HEK293 (cell line): ENCODE results near the gene TBX1.

Experiments
- BCL11A ChIP-seq: fragments of 450-650 bp; formaldehyde crosslinking; IDR thresholded peaks from 2 replicates; pipeline ENCODE4 v1.5.1; 2016; ENCODE audit warnings: low read depth, missing biosample characterization, missing genetic modification characterization
- IKZF3 ChIP-seq: fragments of 450-650 bp; IDR thresholded peaks from 2 replicates; pipeline ENCODE4 v1.5.0; 2018; ENCODE audit warnings: missing biosample characterization, mild to moderate bottlenecking, missing genetic modification characterization, moderate library complexity
- KLF8 ChIP-seq: fragments of 450-650 bp; formaldehyde crosslinking; IDR thresholded peaks from 2 replicates; pipeline ENCODE4 v1.5.1; 2016; ENCODE audit warnings: missing biosample characterization, missing genetic modification characterization
- KLF9 ChIP-seq: fragments of 450-650 bp; formaldehyde crosslinking; IDR thresholded peaks from 2 replicates; pipeline ENCODE4 v1.5.1; 2016; ENCODE audit warnings: missing biosample characterization, missing genetic modification characterization, low read depth
- RBAK ChIP-seq: fragments of 450-650 bp; formaldehyde crosslinking; IDR thresholded peaks from 2 replicates; pipeline ENCODE4 v1.5.1; 2016; ENCODE audit warnings: missing biosample characterization, missing genetic modification characterization
- SCRT2 ChIP-seq: fragments of 450-650 bp; formaldehyde crosslinking; IDR thresholded peaks from 2 replicates; pipeline ENCODE4 v1.5.1; 2016; ENCODE audit warnings: missing biosample characterization, missing genetic modification characterization
- SETDB1 ChIP-seq: IDR thresholded peaks from one replicate; pipeline ENCODE4 v1.6.1; 2017; ENCODE audit warnings: mild to moderate bottlenecking, low read length, moderate library complexity, mixed read lengths; ENCODE audit not compliant: insufficient read length
- YY2 ChIP-seq: fragments of 450-650 bp; formaldehyde crosslinking; IDR thresholded peaks from 2 replicates; pipeline ENCODE4 v1.5.1; 2016; ENCODE audit warnings: missing biosample characterization, missing genetic modification characterization
- ZBTB20 ChIP-seq: fragments of 450-650 bp; formaldehyde crosslinking; IDR thresholded peaks from 2 replicates; pipeline ENCODE4 v1.5.1; 2016; ENCODE audit warnings: missing biosample characterization, missing genetic modification characterization
- ZBTB48 ChIP-seq: fragments of 450-650 bp; formaldehyde crosslinking; IDR thresholded peaks from 2 replicates; pipeline ENCODE4 v1.5.1; 2016; ENCODE audit warnings: missing biosample characterization, missing genetic modification characterization
- ZBTB8A ChIP-seq: fragments of 450-650 bp; formaldehyde crosslinking; IDR thresholded peaks from 2 replicates; pipeline ENCODE4 v1.5.1; 2016; ENCODE audit warnings: missing biosample characterization, missing genetic modification characterization
- ZFP3 ChIP-seq: fragments of 450-650 bp; formaldehyde crosslinking; IDR thresholded peaks from 2 replicates; pipeline ENCODE4 v1.5.1; 2016; ENCODE audit warnings: low read depth, missing biosample characterization, missing genetic modification characterization
- ZNF132 ChIP-seq: fragments of 450-650 bp; formaldehyde crosslinking; IDR thresholded peaks from 2 replicates; pipeline ENCODE4 v1.5.1; 2017; ENCODE audit warnings: missing biosample characterization, missing genetic modification characterization, borderline replicate concordance
- ZNF184 ChIP-seq: fragments of 450-650 bp; IDR thresholded peaks from 2 replicates; pipeline ENCODE4 v1.5.1; 2018; ENCODE audit warnings: missing biosample characterization, mild to moderate bottlenecking, missing genetic modification characterization
- ZNF214 ChIP-seq: fragments of 450-650 bp; formaldehyde crosslinking; IDR thresholded peaks from 2 replicates; pipeline ENCODE4 v1.5.1; 2017; ENCODE audit warnings: missing biosample characterization, mild to moderate bottlenecking, missing genetic modification characterization, borderline replicate concordance
- ZNF221 ChIP-seq: fragments of 450-650 bp; formaldehyde crosslinking; IDR thresholded peaks from 2 replicates; pipeline ENCODE4 v1.5.1; 2017; ENCODE audit warnings: missing biosample characterization, missing genetic modification characterization, borderline replicate concordance
- ZNF23 ChIP-seq: fragments of 450-650 bp; formaldehyde crosslinking; IDR thresholded peaks from 2 replicates; pipeline ENCODE4 v1.5.1; 2016; ENCODE audit warnings: missing biosample characterization, missing genetic modification characterization, borderline replicate concordance
- ZNF292 ChIP-seq: fragments of 450-650 bp; formaldehyde crosslinking; IDR thresholded peaks from 2 replicates; pipeline ENCODE4 v1.5.1; 2016; ENCODE audit warnings: low read depth, missing biosample characterization, missing genetic modification characterization, borderline replicate concordance
- ZNF423 ChIP-seq: fragments of 450-650 bp; formaldehyde crosslinking; IDR thresholded peaks from 2 replicates; pipeline ENCODE4 v1.5.1; 2016; ENCODE audit warnings: missing biosample characterization, missing genetic modification characterization
- ZNF558 ChIP-seq: fragments of 450-650 bp; formaldehyde crosslinking; IDR thresholded peaks from 2 replicates; pipeline ENCODE4 v1.5.1; 2016; ENCODE audit warnings: missing biosample characterization, missing genetic modification characterization
- ZNF560 ChIP-seq: fragments of 450-650 bp; formaldehyde crosslinking; IDR thresholded peaks from 2 replicates; pipeline ENCODE4 v1.5.1; 2017; ENCODE audit warnings: missing biosample characterization, missing genetic modification characterization, borderline replicate concordance
- ZNF664 ChIP-seq: fragments of 450-650 bp; formaldehyde crosslinking; IDR thresholded peaks from 2 replicates; pipeline ENCODE4 v1.5.1; 2016; ENCODE audit warnings: missing biosample characterization, missing genetic modification characterization
- ZNF777 ChIP-seq: fragments of 450-650 bp; formaldehyde crosslinking; IDR thresholded peaks from 2 replicates; pipeline ENCODE4 v1.5.1; 2017; ENCODE audit warnings: missing biosample characterization, missing genetic modification characterization, borderline replicate concordance
- ZSCAN16 ChIP-seq: fragments of 450-650 bp; formaldehyde crosslinking; IDR thresholded peaks from 2 replicates; pipeline ENCODE4 v1.5.1; 2016; ENCODE audit warnings: missing biosample characterization, missing genetic modification characterization
- ZXDB ChIP-seq: fragments of 450-650 bp; formaldehyde crosslinking; IDR thresholded peaks from 2 replicates; pipeline ENCODE4 v1.5.1; 2016; ENCODE audit warnings: missing biosample characterization, missing genetic modification characterization
- TF ChIP-seq, protein P1 (sequence below): fragments of 450-650 bp; formaldehyde crosslinking; IDR thresholded peaks from 2 replicates; pipeline ENCODE4 v1.5.1; 2016; ENCODE audit warnings: missing biosample characterization, missing genetic modification characterization, low read depth
- TF ChIP-seq, protein P2 (sequence below): fragments of 450-650 bp; formaldehyde crosslinking; IDR thresholded peaks from 2 replicates; pipeline ENCODE4 v1.5.1; 2017; ENCODE audit warnings: missing biosample characterization, missing genetic modification characterization
- TF ChIP-seq, protein P3 (sequence below): fragments of 450-650 bp; formaldehyde crosslinking; conservative IDR thresholded peaks from 2 replicates; pipeline ENCODE4 v1.5.1; 2016; ENCODE audit warnings: low read depth, missing biosample characterization, missing genetic modification characterization
- TF ChIP-seq, protein P4 (sequence below): fragments of 450-650 bp; formaldehyde crosslinking; IDR thresholded peaks from 2 replicates; pipeline ENCODE4 v1.5.1; 2017; ENCODE audit warnings: missing biosample characterization, missing genetic modification characterization

The TBX1 gene

DNA sequence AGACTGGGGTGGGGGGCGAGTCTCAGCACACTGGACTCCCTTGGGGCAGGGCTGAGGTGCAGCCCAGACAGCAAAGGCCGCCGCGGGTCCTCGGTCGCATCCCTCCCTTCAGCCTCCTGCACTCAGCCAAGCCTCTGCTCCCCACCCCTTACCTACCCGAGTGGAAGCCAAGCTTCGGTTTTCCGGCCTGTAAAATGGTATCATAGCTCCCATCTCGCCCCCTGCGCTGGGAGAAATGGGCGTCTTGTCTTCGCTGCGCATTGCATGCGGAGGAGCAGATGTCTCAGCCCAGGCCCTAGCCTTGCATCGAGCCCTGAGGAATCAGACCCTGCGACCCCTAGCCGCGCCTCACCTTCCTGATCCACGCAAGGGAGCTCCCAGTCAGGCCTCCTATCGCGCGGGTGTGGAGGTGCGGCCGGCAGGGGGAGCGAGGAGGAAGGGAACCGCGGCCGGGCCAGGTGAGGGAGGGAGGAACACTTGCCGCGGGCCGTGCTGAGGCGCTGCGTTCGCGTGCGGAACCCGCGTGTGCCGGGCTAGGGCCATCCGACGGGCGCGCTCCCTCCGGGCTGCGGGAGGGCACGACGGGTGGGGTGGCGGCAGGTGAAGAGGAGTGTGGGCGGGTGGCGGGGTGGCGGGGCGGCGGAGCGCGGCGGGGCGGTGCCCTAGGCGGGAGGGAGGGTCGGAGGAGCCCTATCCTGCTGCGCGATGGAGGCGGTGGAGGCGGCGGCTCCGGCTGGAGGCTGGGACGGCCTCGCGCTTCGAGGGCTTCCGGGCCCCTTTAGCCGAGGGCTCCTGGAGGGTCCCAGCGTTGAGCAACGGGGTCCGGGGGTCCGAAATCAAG, 4.1 kb upstream of the TBX1 start (continued):
- TF ChIP-seq ZNF221 (tag by site-specific recombination), result no peak
- TF ChIP-seq ZNF558 (tag by site-specific recombination), result no peak
- TF ChIP-seq RBAK, result no peak
- TF ChIP-seq ZNF292 (tag by site-specific recombination), result no peak
- no peak for TF ChIP-seq ZNF423 (tag by site-specific recombination)
- no peak for TF ChIP-seq ZNF23 (tag by site-specific recombination)
- no peak for TF ChIP-seq ZNF664 (tag by site-specific recombination)
- TF ChIP-seq KLF8 (tag by site-specific recombination), result no peak
- no peak for TF ChIP-seq ZNF132 (tag by site-specific recombination)
- TF ChIP-seq ZNF560 (tag by site-specific recombination), result no peak
- TF ChIP-seq IKZF3 (tag by site-specific recombination), result no peak
- TF ChIP-seq, protein P1, sequence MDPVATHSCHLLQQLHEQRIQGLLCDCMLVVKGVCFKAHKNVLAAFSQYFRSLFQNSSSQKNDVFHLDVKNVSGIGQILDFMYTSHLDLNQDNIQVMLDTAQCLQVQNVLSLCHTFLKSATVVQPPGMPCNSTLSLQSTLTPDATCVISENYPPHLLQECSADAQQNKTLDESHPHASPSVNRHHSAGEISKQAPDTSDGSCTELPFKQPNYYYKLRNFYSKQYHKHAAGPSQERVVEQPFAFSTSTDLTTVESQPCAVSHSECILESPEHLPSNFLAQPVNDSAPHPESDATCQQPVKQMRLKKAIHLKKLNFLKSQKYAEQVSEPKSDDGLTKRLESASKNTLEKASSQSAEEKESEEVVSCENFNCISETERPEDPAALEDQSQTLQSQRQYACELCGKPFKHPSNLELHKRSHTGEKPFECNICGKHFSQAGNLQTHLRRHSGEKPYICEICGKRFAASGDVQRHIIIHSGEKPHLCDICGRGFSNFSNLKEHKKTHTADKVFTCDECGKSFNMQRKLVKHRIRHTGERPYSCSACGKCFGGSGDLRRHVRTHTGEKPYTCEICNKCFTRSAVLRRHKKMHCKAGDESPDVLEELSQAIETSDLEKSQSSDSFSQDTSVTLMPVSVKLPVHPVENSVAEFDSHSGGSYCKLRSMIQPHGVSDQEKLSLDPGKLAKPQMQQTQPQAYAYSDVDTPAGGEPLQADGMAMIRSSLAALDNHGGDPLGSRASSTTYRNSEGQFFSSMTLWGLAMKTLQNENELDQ (tag by site-specific recombination), result no peak
- peak; percentile 22; the same call in 1 of the 2 replicates for TF ChIP-seq ZBTB20 (tag by site-specific recombination)
- TF ChIP-seq BCL11A (tag by site-specific recombination), result peak; percentile 10; the same call in 1 of the 2 replicates
- peak; percentile 89 for TF ChIP-seq ZBTB8A (tag by site-specific recombination)
- TF ChIP-seq, protein P2, sequence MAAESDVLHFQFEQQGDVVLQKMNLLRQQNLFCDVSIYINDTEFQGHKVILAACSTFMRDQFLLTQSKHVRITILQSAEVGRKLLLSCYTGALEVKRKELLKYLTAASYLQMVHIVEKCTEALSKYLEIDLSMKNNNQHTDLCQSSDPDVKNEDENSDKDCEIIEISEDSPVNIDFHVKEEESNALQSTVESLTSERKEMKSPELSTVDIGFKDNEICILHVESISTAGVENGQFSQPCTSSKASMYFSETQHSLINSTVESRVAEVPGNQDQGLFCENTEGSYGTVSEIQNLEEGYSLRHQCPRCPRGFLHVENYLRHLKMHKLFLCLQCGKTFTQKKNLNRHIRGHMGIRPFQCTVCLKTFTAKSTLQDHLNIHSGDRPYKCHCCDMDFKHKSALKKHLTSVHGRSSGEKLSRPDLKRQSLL, result peak; percentile 45; the same call in 1 of the 2 replicates
- peak; percentile 48 for TF ChIP-seq KLF9 (tag by site-specific recombination)
- TF ChIP-seq, protein P3, sequence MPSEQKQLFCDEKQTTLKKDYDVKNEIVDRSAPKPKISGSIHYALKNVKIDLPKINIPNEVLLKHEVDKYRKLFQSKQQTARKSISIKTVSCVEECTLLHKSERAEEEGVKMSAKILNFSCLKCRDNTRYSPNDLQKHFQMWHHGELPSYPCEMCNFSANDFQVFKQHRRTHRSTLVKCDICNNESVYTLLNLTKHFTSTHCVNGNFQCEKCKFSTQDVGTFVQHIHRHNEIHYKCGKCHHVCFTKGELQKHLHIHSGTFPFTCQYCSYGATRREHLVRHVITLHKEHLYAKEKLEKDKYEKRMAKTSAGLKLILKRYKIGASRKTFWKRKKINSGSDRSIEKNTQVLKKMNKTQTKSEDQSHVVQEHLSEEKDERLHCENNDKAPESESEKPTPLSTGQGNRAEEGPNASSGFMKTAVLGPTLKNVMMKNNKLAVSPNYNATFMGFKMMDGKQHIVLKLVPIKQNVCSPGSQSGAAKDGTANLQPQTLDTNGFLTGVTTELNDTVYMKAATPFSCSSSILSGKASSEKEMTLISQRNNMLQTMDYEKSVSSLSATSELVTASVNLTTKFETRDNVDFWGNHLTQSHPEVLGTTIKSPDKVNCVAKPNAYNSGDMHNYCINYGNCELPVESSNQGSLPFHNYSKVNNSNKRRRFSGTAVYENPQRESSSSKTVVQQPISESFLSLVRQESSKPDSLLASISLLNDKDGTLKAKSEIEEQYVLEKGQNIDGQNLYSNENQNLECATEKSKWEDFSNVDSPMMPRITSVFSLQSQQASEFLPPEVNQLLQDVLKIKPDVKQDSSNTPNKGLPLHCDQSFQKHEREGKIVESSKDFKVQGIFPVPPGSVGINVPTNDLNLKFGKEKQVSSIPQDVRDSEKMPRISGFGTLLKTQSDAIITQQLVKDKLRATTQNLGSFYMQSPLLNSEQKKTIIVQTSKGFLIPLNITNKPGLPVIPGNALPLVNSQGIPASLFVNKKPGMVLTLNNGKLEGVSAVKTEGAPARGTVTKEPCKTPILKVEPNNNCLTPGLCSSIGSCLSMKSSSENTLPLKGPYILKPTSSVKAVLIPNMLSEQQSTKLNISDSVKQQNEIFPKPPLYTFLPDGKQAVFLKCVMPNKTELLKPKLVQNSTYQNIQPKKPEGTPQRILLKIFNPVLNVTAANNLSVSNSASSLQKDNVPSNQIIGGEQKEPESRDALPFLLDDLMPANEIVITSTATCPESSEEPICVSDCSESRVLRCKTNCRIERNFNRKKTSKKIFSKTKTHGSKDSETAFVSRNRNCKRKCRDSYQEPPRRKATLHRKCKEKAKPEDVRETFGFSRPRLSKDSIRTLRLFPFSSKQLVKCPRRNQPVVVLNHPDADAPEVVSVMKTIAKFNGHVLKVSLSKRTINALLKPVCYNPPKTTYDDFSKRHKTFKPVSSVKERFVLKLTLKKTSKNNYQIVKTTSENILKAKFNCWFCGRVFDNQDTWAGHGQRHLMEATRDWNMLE (tag by site-specific recombination), result no peak
- no peak for TF ChIP-seq SCRT2 (tag by site-specific recombination)
- TF ChIP-seq ZXDB, result no peak
- no peak for TF ChIP-seq SETDB1
- no peak for TF ChIP-seq YY2 (tag by site-specific recombination)
- TF ChIP-seq ZSCAN16 (tag by site-specific recombination), result no peak
- peak; percentile 94 for TF ChIP-seq ZFP3
- TF ChIP-seq ZNF184, result no peak
- TF ChIP-seq, protein P4, sequence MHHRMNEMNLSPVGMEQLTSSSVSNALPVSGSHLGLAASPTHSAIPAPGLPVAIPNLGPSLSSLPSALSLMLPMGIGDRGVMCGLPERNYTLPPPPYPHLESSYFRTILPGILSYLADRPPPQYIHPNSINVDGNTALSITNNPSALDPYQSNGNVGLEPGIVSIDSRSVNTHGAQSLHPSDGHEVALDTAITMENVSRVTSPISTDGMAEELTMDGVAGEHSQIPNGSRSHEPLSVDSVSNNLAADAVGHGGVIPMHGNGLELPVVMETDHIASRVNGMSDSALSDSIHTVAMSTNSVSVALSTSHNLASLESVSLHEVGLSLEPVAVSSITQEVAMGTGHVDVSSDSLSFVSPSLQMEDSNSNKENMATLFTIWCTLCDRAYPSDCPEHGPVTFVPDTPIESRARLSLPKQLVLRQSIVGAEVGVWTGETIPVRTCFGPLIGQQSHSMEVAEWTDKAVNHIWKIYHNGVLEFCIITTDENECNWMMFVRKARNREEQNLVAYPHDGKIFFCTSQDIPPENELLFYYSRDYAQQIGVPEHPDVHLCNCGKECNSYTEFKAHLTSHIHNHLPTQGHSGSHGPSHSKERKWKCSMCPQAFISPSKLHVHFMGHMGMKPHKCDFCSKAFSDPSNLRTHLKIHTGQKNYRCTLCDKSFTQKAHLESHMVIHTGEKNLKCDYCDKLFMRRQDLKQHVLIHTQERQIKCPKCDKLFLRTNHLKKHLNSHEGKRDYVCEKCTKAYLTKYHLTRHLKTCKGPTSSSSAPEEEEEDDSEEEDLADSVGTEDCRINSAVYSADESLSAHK (tag by site-specific recombination), result no peak
- peak; percentile 46; the same call in 1 of the 2 replicates for TF ChIP-seq ZNF777
- TF ChIP-seq ZNF214 (tag by site-specific recombination), result no peak
- TF ChIP-seq ZBTB48 (tag by site-specific recombination), result peak; percentile 95
